ENCODE data around the gene MTA3.
"Not testable (repeated sequence)": the region's sequence is repeated elsewhere in the genome, so short reads cannot be mapped to it uniquely, and the experiment has no call there.

Gene MTA3

DNA sequence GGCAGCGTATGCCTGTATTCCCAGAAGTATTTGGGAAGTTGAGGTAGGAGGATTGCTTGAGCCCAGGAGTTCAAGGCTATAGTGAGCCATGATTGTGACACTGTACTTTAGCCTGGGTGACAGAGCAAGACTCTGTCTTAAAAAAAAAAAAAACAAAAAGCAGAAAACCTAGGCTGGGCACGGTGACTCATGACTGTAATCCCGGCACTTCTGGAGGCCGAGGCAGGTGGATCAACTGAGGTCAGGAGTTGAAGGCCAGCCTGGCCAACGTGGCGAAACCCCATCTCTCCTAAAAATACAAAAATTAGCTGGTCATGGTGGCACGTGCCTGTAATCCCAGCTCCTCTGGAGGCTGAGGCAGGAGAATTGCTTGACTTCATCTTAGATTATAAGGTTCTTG, 46.4 kb downstream of the MTA3 start:
- DNase-seq, result no peak

DNA sequence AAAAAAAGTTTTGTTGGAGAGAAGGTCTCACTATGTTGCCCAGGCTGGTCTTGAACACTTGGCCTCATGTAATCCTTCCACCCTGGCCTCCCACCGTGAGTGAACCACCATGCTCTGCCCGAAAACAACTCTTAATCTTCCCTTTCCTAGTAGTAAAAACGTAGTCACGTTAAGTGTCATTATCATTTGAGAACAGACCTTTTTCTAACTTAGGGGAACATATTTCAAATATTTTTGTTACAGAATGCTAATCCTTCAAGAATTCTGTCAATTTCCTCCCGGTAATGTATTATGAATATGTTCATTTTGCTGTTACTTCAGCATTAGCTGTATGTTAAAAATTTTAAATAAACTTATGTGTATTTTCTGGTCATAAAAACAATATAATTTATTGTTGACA, 49.7 kb downstream of the MTA3 start:
- DNase-seq, result no peak

DNA sequence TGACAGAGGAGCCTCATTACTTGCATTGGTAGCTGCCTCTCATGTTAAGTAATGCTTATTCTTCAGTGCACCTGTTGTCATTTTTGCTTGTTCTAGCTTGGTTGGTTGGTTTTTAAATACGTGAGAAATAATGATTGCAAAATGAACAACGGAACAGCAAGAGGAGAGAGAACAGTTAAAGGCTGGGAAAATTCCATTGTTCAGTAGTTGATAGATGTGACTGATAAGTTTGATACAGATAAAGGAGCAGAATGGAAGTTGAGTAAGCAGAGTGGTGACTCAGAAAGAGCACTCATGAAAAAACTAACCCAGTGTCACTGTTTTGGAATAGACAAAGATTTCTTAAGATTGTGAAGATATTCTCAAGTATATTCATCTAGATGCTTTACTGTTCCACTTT, 50.5 kb downstream of the MTA3 start:
- DNase-seq, result no peak

- DNase-seq, result not testable (repeated sequence)
These were observed 53.2 kb downstream of the MTA3 start for GRCh38 chr2:42621626-42622025.

- peak in 1 of 2 experiments; percentile 3 for DNase-seq
These were observed 54.7 kb downstream of the MTA3 start for GRCh38 chr2:42622943-42623676.

DNA sequence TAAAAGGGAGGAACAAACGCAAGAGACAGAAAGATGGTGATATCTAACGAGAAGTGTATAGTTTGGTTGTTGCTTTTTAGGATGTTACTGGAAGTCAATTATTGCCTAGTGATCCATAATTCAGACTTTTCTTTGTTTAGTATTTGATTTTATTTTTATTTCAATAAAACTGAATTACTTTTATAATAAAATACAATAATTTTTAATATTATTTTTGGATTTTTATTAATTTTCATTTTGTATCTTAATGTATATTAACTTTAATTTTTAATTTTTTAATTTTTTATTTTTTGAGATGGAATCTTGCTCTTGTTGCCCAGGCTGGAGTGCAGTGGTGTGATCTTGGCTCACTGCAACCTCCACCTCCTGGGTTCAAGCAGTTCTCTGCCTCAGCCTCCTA, 55.6 kb downstream of the MTA3 start:
- no peak for DNase-seq

- DNase-seq, result not testable (repeated sequence)
These were observed 59.6 kb downstream of the MTA3 start for GRCh38 chr2:42628024-42628423.

- DNase-seq, result no peak
These were observed 68.5 kb downstream of the MTA3 start for GRCh38 chr2:42636934-42637333.

DNA sequence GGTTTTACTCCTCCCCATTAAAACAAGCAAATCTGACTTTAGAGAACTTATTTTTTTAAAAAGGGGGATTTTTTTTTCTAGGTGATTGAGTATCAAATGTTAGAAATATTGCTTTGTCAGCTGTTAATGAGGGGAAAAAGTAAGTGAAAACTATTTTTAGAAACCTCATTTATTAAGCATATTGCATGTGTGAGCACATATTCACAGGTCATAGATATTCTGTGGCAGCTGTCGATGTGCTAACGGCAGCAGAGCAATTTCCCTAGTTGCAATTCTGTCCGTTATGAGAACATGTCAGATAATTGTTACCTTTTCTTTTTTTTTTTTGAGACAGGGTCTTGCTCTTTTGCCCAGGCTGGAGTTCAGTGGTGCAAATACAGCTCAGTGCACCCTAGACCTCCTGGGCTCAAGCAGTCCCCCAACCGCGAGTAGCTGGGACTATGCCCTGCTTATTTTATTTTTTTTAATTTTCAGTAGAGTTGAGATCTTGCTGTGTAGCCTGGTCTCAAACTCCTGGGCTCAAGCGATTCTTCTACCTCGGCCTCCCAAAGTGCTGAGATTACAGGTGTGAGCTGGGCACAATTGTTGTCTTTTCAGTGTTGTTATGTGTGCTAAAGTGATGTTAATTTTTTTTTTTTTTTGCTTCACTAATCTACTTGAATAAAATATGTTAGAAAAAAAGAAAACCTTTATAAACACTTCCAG, 69.8 kb downstream of the MTA3 start:
- no peak for DNase-seq

GRCh38 chr2:42639340-42640077, 71.1 kb downstream of the MTA3 start:
- DNase-seq, result no peak

DNA sequence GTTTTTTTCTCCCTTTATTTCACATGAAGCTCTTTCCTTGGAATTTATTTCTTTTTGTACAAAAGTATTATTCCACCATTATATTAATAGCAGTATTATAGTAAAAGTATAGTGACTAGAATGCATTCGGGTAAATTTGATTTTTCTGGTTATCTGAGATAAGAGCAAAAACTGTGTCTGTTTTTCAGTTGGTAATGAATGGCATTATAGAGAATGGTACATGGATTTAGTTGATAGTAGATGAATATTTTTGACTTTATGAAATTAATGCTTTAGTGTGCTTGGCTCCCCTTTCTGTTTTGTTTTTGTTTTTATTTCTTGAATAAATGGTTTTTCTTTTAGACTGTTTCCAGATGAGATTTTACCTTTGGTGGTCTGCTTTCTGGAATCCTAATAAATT, 71.8 kb downstream of the MTA3 start:
- no peak for DNase-seq

DNA sequence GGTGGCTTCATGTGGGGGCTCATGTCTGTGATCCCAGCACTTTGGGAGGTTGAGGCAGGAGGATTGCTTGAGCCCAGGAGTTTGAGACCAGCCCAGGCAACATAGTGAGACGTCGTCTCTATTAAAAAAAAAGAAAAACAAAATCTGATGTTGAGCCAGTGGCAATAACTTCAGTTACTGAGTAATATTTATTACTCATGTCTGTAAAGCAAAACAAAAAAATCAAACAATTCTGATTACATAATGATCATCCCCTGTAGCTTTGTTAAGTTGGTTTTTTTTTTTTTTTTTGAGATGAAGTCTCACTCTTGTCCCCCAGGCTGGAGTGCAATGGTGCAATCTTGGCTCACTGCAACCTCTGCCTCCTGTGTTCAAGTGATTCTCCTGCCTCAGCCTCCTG, 73.9 kb downstream of the MTA3 start:
- not testable (repeated sequence) for DNase-seq

DNA sequence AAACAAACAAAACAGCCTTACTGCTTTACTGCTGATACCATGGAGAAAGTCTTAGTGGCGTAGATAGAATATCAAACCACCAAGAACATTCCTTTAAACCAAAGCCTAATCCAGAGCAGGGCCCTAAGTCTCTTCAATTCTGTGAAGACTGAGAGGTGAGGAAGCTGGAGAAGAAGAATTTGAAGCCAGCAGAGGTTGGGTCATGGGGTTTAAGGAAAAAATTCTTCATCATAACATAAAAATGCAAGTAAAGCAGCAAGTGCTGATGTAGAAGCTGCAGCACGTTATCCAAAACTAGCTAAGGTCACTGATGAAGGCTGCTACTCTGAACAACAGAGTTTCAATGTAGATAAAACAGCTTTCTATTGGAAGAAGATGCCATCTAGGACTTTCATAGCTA, 77.1 kb downstream of the MTA3 start:
- DNase-seq, result no peak

GRCh38 chr2:42648796-42649195, 80.4 kb downstream of the MTA3 start:
- DNase-seq, result no peak

- DNase-seq, result no peak
These were observed 82.6 kb downstream of the MTA3 start for GRCh38 chr2:42651057-42651456.

DNA sequence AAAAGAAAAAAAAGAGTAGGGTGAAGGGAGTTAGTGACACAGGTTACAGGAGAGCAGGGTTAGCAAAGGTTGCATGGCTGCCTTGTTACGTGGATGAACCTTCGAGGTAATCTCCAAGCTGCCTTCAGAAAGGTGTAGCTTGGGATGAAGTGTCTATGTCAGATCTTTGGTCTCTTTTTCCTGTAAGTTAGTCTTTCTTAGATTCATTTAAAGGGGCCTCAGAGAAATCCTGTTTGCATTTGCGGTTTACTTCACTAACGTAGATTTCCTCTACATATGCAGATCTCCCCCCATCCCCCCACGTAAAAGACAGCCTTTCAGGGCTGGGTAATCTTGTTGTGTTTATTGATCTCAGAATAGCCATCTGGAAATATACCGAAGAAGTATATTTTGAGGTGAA, 83.7 kb downstream of the MTA3 start:
- DNase-seq, result no peak

- DNase-seq, result no peak
These were observed 84.6 kb downstream of the MTA3 start for GRCh38 chr2:42653039-42653438.

- no peak for DNase-seq
These were observed 85.5 kb downstream of the MTA3 start for GRCh38 chr2:42653908-42654445.

DNA sequence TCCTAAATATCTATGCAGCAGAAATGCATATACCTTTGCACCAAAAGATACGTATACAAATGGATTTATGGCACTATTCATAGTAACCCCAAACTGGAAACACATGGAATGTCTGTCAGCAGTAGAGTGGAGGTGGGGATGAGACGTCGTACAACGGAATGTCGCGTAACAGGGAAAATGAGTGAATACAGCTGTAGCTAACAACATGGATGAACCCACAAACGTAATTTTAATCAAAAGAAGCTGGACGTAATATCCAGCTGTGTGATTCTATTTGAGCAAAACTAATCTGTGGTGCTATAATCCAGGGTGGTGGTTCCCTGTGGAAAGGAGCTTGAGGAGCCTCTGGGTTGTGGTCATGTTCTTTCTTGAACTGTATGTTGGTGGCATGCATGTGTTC, 89.9 kb downstream of the MTA3 start:
- no peak for DNase-seq

GRCh38 chr2:42659609-42660008, 91.2 kb downstream of the MTA3 start:
- peak; percentile 30 to 65 for DNase-seq

DNA sequence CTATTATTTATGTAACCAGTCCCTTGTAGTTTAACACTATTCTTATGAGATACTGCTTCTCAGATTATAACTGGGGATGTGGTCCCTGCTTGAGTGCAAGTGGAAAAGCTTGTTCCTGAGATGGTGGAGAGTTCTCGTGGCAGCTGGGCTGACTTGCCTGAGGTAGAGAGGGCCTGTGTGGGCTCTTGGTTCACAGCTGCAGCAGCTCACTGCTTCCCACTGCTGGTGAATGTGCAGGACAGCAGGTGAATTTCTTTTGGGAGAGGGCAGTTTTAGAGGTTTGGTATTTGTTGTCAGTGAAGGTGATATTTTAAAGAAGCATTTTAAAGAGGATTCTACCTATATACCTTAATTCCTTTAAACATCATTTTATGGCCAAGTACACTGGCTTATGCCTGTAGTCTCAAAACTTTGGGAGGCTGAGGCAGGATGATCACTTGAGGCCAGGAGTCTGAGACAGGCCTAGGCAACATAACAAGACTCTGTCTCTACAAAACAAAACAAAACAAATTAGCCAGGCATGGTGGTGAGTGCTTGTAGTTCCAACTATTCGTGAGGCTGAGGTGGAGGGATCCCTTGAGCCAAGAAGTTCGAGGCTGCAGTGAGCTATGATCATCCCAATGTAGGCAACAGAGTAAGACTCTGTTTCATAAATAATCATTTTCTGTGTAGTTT, 94.8 kb downstream of the MTA3 start:
- peak; percentile 44 to 76 for DNase-seq

DNA sequence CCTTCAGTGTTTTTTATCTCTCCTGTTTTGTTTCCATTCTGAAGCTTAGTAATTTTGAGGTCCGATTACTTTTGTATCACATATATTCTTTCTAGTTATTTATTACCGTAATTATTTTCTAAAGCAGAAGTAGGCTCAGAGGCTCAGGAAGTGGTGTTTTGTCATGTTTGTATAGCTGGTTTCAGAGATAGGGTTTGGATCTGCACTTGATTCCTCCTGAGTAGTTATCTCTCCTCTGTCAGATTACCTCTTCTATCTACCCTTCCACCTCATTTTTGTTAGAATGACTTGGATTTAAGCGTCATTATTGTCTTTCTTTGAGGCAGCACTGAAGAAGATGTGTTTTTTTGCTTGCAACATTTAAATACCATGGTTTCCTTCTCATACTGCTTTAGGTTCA, 95.4 kb downstream of the MTA3 start:
- no peak for DNase-seq

- no peak for DNase-seq
These were observed 105.7 kb downstream of the MTA3 start for GRCh38 chr2:42673989-42674579.
